Fibroblast of lung (primary cell): ENCODE data around the gene DUXB. TPM values are rescaled to one million over a fixed set of nuclear protein-coding genes. Genes with fewer than 3 reads are reported as not detected.
A peak's percentile ranks its signal among the peaks of the same experiment; 100 is the strongest.

ENCODE experiments used
- DNase-seq, 2 donors: peaks; one replicate each; pipeline versions ENCODE4 v3.0.0 to v3.0.0-alpha.2; 2010; ENCODE audit warnings: low read depth in 2 of 2
- H2AFZ ChIP-seq: 2 replicates; pipeline ENCODE4 v1.5.1; 2012; ENCODE audit warnings: low read length, control low read depth, inconsistent platforms
- H3K27ac ChIP-seq: 2 replicates; pipeline ENCODE4 v1.5.1; 2011; ENCODE audit warnings: low read length, control low read depth; ENCODE audit not compliant: insufficient read depth
- H3K27me3 ChIP-seq: 2 replicates; pipeline ENCODE4 v1.5.1; 2011; ENCODE audit warnings: mild to moderate bottlenecking, low read length; ENCODE audit not compliant: control insufficient read depth, insufficient read depth
- H3K36me3 ChIP-seq: 2 replicates; pipeline ENCODE4 v1.5.1; 2011; ENCODE audit warnings: low read length; ENCODE audit not compliant: control insufficient read depth, insufficient read depth
- H3K4me1 ChIP-seq: 2 replicates; pipeline ENCODE4 v1.5.1; 2011; ENCODE audit warnings: low read length; ENCODE audit not compliant: control insufficient read depth, insufficient read depth; ENCODE audit errors: extremely low read depth
- H3K4me2 ChIP-seq: 2 replicates; pipeline ENCODE4 v1.5.1; 2011; ENCODE audit warnings: low read length, control low read depth; ENCODE audit not compliant: insufficient read depth; ENCODE audit errors: extremely low read depth
- H3K4me3 ChIP-seq, 4 experiments: fragments of 200-600 bp in 1 of 4; sonication (generic) in 1 of 4; replicated peaks in 1 of 4; 2 replicates each; pipeline ENCODE4 v1.5.1; 2011 to 2016; ENCODE audit warnings: low read length in 4 of 4, low read depth in 3 of 4, mild to moderate bottlenecking in 3 of 4, control low read depth in 2 of 4, inconsistent platforms in 1 of 4, mixed read lengths in 1 of 4; ENCODE audit not compliant: insufficient read depth in 1 of 4; ENCODE audit errors: control extremely low read depth in 1 of 4
- H3K79me2 ChIP-seq: 2 replicates; pipeline ENCODE4 v1.5.1; 2012; ENCODE audit warnings: mild to moderate bottlenecking, low read length, inconsistent platforms; ENCODE audit not compliant: control insufficient read depth, insufficient read depth
- H3K9ac ChIP-seq: 2 replicates; pipeline ENCODE4 v1.5.1; 2011; ENCODE audit warnings: mild to moderate bottlenecking, low read length, control low read depth; ENCODE audit not compliant: insufficient read depth
- H3K9me3 ChIP-seq: 2 replicates; pipeline ENCODE4 v1.5.1; 2012; ENCODE audit warnings: low read depth, low read length; ENCODE audit not compliant: control insufficient read depth, insufficient read depth
- H4K20me1 ChIP-seq: 2 replicates; pipeline ENCODE4 v1.5.1; 2011; ENCODE audit warnings: low read length; ENCODE audit not compliant: control insufficient read depth, insufficient read depth; ENCODE audit errors: extremely low read depth
- EZH2 ChIP-seq: IDR thresholded peaks from 2 replicates; pipeline ENCODE4 v1.5.1; 2012; ENCODE audit warnings: low read length, control low read depth, mild to moderate bottlenecking; ENCODE audit errors: missing control alignments
- polyA plus RNA-seq, 2 donors: library from polyadenylated mRNA; depleted of rRNA in 1 of 2; stranded (reverse) in 1 of 2; unstranded in 1 of 2; fragments of >200 nt; gene quantifications; 2 replicates each; pipeline ENCODE4 v1.2.1, GENCODE V29; 2011 to 2012; ENCODE audit warnings: missing spikeins in 1 of 2
- total RNA-seq: library from RNA; depleted of rRNA; stranded (reverse); fragments of >200 nt; gene quantifications from 2 replicates; pipeline ENCODE4 v1.2.1, GENCODE V29; 2014
- TF ChIP-seq, protein P1 (sequence below), 2 donors: IDR thresholded peaks in 1 of 2; conservative IDR thresholded peaks in 1 of 2; 1 replicate in 1 of 2; 2 replicates in 1 of 2; pipeline ENCODE4 v1.5.1; 2011 to 2012; ENCODE audit warnings: low read length in 2 of 2, control low read depth in 1 of 2, inconsistent platforms in 1 of 2, low read depth in 1 of 2, mild to moderate bottlenecking in 1 of 2

DUXB gene
- total and polyA plus RNA-seq, 2 donors (not counting 1 experiment from before 2014, with no cell fraction given): not detected

DNA sequence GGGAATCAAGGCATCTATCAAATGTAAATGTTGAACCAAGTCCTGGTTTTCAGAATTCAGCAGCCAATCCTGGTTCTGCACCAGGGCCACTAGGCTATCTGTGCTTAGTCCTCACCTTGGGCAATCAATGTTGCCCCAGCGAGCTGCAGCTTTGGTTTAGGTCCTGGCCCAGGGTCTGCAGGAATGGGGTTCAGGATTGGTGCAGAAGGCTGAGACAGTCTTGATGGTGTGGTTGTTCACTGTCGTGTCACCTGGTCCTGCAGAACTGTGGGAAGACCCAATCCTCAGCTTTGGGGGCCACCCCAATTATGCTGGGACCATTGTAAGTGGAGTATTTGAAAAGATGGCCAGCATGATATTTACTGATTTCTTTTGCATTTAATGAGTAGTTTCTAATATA, 43.1 kb downstream of the DUXB start:
- Histone ChIP-seq H3K4me2 (no peak overlapping the region), H3K27me3 (no peaks in the 10 kb centered on the region), H3K9me3 (no peaks in the 10 kb centered on the region), H2AFZ (no peak overlapping the region), H3K4me3 (no peak overlapping the region), H3K36me3 (peaks cover 5% of the 10 kb centered on the region), H4K20me1 (no peaks in the 10 kb centered on the region), H3K79me2 (peaks cover 10% of the 10 kb centered on the region), H3K4me1 (peaks cover 1% of the 10 kb centered on the region), H3K9ac (no peak overlapping the region), H3K27ac (no peak overlapping the region)
- TF ChIP-seq, protein P1, sequence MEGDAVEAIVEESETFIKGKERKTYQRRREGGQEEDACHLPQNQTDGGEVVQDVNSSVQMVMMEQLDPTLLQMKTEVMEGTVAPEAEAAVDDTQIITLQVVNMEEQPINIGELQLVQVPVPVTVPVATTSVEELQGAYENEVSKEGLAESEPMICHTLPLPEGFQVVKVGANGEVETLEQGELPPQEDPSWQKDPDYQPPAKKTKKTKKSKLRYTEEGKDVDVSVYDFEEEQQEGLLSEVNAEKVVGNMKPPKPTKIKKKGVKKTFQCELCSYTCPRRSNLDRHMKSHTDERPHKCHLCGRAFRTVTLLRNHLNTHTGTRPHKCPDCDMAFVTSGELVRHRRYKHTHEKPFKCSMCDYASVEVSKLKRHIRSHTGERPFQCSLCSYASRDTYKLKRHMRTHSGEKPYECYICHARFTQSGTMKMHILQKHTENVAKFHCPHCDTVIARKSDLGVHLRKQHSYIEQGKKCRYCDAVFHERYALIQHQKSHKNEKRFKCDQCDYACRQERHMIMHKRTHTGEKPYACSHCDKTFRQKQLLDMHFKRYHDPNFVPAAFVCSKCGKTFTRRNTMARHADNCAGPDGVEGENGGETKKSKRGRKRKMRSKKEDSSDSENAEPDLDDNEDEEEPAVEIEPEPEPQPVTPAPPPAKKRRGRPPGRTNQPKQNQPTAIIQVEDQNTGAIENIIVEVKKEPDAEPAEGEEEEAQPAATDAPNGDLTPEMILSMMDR (conservative IDR thresholded peaks at IDR 0.05 in 1 of 2, IDR thresholded peaks at IDR 0.05 in 1 of 2; ENCODE audit: low read depth in 1 of 2, low read length in 2 of 2): no peak
- no peak for DNase-seq

DNA sequence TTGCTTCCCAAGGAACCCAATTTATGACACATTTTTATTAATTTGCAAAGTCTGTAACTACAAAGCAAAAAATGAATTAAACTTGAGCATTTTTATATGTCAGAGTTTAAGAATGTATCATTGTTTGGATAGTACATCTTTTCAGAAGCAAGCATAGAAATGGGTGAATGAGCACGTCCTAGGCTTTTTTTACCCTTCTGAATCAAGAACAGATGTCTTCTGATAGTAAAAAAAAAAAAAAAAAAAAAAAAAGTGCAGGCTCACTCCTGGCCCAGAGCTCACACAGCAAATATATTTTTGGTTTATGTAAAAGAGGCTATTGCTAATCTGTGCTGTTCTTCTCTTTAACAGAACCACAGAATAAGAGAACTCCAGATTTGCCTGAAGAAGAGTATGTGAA, 47.3 kb downstream of the DUXB start:
- Histone ChIP-seq H3K4me1 (peaks cover 3% of the 10 kb centered on the region), H3K4me2 (peak overlapping the region; percentile 61), H3K4me3 (no peak overlapping the region), H2AFZ (no peak overlapping the region), H3K79me2 (peaks cover 53% of the 10 kb centered on the region), H3K36me3 (peaks cover 5% of the 10 kb centered on the region), H3K27me3 (no peaks in the 10 kb centered on the region), H4K20me1 (no peaks in the 10 kb centered on the region), H3K27ac (peak overlapping the region; percentile 11), H3K9me3 (no peaks in the 10 kb centered on the region), H3K9ac (no peak overlapping the region)
- peak in 1 of 2 donors; percentile 47 for DNase-seq
- no peak for TF ChIP-seq EZH2
- TF ChIP-seq, protein P1 (conservative IDR thresholded peaks at IDR 0.05 in 1 of 2, IDR thresholded peaks at IDR 0.05 in 1 of 2; ENCODE audit: low read depth in 1 of 2, low read length in 2 of 2): no peak

DNA sequence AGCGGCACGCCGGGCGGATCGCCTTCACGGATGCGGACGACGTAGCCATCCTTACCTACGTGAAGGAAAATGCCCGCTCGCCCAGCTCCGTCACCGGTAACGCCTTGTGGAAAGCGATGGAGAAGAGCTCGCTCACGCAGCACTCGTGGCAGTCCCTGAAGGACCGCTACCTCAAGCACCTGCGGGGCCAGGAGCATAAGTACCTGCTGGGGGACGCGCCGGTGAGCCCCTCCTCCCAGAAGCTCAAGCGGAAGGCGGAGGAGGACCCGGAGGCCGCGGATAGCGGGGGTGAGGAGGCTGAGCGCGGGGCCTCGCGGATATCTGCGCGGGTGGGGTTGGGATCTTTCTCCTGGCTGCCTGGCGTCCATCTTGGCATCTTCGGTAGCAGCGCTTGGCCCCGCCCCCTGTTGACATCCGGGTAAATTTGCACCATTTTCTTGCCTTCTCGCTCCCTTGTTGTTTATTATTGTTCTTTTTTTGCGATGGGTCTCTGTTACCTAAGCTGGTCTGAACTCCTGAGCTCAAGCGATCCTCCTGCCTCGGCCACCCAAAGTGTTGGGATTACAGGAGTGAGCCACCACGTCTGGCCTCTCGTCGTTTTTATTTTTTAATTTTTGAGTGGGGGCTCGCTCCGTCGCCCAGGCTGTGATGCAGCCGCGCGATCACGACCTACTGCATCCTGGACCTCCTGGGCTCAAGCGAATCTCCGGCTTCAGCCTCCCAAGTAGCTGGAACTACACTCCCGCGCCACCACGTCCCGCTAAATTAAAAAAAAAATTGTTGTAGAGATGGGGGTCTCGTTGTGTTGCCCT, 52.8 kb downstream of the DUXB start:
- Histone ChIP-seq H3K36me3 (peaks cover 2% of the 10 kb centered on the region), H2AFZ (peak overlapping the region; percentile 84), H3K9ac (peak overlapping the region; percentile 94), H3K79me2 (peaks cover 97% of the 10 kb centered on the region), H3K27ac (peak overlapping the region; percentile 92), H3K4me1 (peaks cover 3% of the 10 kb centered on the region), H3K4me3 (peak overlapping the region; percentile 89 to 97 (median 93)), H4K20me1 (no peaks in the 10 kb centered on the region), H3K4me2 (peak overlapping the region; percentile 79), H3K27me3 (no peaks in the 10 kb centered on the region), H3K9me3 (no peaks in the 10 kb centered on the region)
- peak; percentile 64 to 74 for DNase-seq
- no peak for TF ChIP-seq EZH2
- TF ChIP-seq, protein P1 (conservative IDR thresholded peaks at IDR 0.05 in 1 of 2, IDR thresholded peaks at IDR 0.05 in 1 of 2; ENCODE audit: low read depth in 1 of 2, low read length in 2 of 2): no peak
